NCI-H2107 treated with DMSO at 0.1 percent for 48 hours (cell line): Measurements from ENCODE around the gene TCF25.
"Not testable (repeated sequence)": the region's sequence is repeated elsewhere in the genome, so short reads cannot be mapped to it uniquely, and the experiment has no call there.

Experiments
- DNase-seq: peaks from one replicate; lab custom pipeline; 2025; ENCODE audit not compliant: unreplicated experiment; lab: John Stamatoyannopoulos, UW

Gene TCF25

DNA sequence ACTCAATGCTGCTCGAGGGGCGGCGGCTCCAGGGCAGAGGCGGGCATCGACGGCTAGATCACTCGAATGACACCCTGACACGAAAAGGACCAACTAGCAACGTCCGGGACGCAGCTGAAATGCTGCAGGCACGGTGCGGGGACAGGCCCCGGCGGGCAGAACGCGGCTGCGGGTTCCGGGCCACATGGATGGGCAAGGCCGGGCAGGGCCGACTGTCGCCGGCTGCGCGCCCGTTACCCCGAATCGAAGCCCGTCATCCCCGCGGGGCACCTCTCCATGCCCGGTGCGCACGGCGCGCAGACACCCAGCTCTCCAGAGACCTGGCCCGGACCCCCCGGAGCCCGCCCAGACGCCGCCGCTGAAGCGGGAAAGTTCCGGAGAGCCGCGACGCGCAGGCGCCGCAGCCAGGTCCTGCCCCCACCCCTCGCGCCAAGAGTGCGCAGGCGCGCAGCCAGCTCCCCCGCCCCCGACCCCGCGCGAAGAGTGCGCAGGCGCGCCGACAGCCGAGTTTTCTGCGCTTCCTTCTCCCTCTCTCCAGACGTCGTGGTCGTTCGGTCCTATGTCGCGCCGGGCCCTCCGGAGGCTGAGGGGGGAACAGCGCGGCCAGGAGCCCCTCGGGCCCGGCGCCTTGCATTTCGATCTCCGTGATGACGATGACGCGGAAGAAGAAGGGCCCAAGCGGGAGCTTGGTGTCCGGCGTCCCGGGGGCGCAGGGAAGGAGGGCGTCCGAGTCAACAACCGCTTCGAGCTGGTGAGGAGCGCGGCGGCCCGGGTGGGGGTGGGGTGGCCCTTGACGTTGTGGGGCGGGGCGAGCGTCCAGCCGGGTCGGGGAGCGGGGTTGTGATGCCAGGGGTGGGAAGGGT is at the start of gene TCF25:
TCF25 (plus strand) TSS at position 484 of the 863 bp plus-strand sequence; CDS start at position 560, 76 bp downstream.
- DNase-seq = peak; percentile 74

GRCh38 chr16:89823824-89824148 is 49.6 kb upstream of the TCF25 start:
- DNase-seq = not testable (repeated sequence)

GRCh38 chr16:89826531-89827382 is 46.6 kb upstream of the TCF25 start:
- DNase-seq = no peak

GRCh38 chr16:89827383-89828198 is 45.8 kb upstream of the TCF25 start:
- DNase-seq = no peak

DNA sequence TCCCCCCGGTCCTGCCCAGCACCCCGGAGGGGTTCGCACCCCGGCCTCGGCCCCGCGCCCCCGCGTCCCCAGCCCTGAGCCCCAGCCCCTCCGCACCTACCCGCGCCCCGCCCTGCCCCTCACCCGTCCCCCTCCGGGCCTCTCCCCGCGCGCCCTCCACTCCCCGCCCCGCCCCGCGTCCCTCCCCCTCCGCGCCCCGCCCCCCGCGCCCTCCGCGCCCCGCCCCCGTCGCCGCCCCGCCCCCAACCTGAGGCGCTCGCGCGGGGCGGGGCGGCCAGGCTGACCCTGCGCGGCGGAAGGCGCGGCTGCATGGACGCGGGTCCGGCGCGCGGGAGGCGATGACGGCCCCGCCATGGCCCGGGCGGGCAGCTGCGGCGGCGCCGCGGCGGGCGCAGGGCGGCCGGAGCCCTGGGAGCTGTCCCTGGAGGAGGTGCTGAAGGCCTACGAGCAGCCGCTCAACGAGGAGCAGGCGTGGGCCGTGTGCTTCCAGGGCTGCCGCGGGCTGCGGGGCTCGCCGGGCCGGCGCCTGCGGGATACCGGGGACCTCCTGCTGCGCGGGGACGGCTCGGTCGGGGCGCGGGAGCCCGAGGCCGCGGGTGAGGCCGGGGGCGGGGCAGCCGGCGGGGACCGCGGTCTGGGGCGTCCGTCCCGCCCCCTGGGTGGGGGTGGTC is 45.1 kb upstream of the TCF25 start, which contains the start of gene SPIRE2:
SPIRE2 (plus strand) TSS at position 277 of the 671 bp plus-strand sequence; CDS start at position 353, 76 bp downstream.
- DNase-seq = no peak

GRCh38 chr16:89828870-89829629 is 44.3 kb upstream of the TCF25 start:
- DNase-seq = peak; percentile 68

DNA sequence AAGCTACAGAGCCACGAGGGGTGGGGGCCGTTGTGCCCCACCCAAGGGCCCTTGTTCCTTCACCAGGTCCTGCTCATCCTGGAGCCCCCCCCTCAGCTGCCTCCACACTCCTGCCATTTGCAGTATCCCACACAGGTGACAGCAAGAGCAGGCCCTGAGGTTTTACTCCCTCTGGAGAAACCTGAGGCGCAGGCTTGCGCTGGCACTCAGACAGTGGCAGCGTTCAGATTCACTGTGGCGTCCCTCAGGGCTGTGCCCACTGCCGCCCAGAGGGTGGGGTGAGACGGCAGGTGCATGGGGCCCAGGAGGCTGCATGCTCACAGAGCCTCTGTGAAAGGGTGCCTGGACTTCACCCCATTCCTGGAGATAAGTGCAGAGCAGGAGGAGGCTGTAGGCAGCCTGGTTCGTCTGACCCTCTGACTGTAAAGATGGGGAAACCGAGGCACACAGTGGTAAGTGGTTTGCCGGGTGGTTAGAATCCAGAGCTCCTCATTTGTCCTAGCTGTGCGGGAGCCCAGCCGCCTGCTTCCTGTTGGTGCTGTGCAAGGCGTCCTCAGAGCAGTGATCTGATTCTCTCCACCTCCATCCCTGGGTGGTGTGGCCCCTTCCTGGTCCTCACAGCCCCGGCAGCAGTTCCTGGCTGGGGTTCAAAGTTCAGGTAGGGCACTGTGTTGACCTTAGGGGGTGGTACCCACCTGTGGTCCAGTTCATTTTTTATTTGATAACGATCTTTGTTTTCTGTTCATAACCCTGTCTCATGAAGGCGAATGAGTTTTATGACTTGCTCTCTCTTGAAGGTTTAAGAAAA is 43.6 kb upstream of the TCF25 start:
- peak; percentile 62 for DNase-seq

- DNase-seq = no peak
Observed at GRCh38 chr16:89831810-89832328, 41.5 kb upstream of the TCF25 start.

DNA sequence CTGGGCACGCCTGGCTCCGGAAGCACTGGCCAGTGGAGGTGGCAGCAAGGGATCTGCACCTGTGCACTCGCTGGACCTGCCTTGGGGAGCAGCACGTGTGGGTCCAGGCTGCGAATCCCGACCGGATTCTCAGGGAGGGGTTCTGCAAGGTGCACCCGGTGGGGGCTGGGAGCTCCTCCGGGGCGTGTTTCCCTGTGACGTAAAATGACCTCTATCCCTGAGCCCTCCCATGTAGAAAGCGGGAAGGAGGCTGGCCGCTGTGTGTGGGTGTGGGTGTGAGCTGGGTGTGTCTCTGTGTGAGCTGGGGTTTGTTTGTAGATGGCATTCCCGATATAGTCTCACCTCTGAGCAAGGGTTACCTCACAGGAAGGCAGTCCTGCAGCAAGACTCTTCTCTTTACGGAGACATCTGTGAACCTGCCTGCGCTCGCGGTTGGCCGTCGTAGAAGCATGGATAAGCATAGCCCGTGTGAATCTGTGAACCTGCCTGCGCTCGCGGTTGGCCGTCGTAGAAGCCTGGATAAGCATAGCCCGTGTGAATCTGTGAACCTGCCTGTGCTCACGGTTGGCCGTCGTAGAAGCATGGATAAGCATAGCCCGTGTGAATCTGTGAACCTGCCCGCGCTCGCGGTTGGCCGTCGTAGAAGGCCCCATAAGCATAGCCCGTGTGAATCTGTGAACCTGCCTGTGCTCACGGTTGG is 39.6 kb upstream of the TCF25 start:
- DNase-seq = not testable (repeated sequence)

GRCh38 chr16:89834813-89835363 is 38.5 kb upstream of the TCF25 start:
- DNase-seq = not testable (repeated sequence)

GRCh38 chr16:89836484-89836883 is 36.9 kb upstream of the TCF25 start:
- not testable (repeated sequence) for DNase-seq

DNA sequence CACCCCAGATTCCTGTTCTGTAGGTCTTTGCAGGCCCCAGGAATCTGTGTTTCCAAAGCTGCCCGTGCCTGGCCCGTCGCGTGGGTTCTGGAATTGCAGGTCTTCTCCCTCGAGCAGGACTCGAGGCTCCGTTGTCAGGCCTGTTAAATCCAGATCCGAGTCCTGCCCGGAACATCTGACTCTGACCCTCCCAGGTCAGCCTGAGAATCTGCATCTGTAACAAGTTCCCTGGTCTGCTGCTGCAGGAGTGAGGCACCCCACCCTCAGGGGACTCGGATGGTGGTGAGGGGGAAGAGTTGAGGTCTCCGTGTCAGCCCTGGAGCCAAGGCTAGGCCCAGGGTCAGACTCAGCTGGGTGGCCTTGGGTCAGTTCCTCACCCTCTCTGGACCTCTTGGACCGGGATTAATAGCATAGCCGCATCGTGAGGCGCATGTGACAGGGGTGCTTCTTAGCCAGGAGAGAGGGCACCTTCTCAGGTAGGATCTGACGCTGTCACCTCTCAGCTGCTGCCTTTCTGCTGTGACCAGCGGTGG is 36.3 kb upstream of the TCF25 start:
- DNase-seq = no peak

DNA sequence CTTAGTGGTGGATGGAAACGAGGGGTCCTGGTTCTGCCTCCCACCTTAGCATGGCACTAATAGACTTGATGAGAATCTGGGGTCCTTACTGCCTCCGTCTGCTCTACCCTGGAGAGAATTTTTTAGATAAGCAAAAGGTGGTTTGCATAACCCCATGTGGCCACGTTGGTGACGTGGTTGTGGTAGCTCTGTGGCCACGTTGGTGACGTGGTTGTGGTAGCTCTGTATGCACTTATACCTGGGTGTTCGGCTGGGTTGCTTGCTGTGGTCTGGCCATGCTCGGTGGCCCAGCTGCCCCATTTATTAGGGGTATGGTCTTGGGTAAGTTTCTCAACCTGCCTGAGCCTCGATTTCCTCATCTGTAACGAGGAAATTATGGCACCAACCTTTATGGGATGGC is 32.1 kb upstream of the TCF25 start:
- no peak for DNase-seq

- no peak for DNase-seq
Observed at GRCh38 chr16:89842471-89843408, 30.7 kb upstream of the TCF25 start.

DNA sequence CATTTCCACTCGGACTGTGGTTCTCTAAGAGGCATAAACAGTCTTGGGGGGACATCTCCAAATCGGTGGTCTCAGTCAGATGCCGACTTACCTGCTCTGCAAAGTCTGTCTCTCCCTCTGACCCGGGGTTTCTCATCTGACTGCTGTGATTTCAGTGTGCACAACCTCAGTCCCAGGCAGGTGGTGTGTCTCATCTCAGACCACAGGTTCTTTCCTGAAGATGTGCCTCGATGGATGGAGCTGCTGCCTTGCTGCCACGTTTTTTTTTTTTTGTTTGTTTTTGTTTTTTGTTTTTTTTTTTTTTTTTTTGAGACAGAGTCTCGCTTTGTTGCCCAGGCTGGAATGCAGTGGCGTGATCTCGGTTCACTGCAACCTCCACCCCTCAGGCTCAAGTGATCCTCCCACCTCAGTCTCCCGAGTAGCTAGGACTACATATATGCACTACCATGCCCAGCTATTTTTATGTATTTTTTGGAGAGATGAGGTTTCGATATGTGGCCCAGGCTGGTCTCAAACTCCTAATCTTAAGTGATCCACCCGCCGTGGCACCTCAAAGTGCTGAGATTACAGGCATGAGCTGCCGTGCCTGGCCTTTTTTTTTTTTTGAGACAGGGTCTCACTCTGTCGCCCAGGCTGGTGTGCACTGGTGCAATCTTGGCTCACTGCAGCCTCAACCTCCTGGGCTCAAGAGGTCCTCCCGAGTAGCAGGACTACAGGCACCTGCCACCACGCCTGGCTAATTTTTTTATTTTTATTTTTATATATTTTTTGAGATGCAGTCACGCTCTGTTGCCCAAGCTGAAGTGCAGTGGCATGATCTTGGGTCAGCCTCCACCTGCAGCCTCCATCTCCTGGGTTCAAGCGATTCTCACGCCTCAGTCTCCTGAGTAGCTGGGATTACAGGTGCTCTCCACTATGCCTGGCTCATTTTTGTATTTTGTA is 29.7 kb upstream of the TCF25 start:
- DNase-seq = no peak
